ENCODE measurements around the gene MESP1.

The MESP1 gene

DNA sequence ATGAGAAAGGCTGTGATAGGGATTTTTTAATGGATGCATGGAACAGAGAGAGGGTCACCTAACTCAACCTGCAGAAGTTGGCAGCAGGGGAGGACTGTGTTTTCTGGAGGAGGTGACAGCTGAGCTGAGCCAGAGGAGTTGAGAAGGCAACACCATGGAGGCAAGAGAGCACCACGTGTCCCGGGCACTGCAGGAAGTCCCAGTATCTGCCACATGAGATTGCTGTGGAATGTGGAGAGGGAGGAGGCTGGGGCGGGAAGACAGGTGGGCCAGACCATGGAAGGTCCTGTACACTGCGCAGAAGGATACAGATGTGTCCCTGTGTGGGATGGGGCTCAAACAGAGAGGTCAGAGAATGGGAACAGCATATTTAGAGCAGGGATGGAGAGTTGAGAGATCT, 15.3 kb downstream of the MESP1 start (continued):
- TF ChIP-seq, protein P1, sequence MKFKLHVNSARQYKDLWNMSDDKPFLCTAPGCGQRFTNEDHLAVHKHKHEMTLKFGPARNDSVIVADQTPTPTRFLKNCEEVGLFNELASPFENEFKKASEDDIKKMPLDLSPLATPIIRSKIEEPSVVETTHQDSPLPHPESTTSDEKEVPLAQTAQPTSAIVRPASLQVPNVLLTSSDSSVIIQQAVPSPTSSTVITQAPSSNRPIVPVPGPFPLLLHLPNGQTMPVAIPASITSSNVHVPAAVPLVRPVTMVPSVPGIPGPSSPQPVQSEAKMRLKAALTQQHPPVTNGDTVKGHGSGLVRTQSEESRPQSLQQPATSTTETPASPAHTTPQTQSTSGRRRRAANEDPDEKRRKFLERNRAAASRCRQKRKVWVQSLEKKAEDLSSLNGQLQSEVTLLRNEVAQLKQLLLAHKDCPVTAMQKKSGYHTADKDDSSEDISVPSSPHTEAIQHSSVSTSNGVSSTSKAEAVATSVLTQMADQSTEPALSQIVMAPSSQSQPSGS (tag by site-specific recombination; IDR thresholded peaks at IDR 0.05; ENCODE audit: low read depth): no peak
- TF ChIP-seq ZNF416 (tag by site-specific recombination; IDR thresholded peaks at IDR 0.05) (no peak), SP3 (tag by site-specific recombination; IDR thresholded peaks at IDR 0.05) (no peak), ZNF211 (tag by site-specific recombination; IDR thresholded peaks at IDR 0.05; ENCODE audit: low read depth) (no peak), EGR2 (tag by site-specific recombination; IDR thresholded peaks at IDR 0.05; ENCODE audit: low read depth) (no peak), ZNF23 (tag by site-specific recombination; IDR thresholded peaks at IDR 0.05; ENCODE audit: borderline replicate concordance) (no peak)
- TF ChIP-seq, protein P2, sequence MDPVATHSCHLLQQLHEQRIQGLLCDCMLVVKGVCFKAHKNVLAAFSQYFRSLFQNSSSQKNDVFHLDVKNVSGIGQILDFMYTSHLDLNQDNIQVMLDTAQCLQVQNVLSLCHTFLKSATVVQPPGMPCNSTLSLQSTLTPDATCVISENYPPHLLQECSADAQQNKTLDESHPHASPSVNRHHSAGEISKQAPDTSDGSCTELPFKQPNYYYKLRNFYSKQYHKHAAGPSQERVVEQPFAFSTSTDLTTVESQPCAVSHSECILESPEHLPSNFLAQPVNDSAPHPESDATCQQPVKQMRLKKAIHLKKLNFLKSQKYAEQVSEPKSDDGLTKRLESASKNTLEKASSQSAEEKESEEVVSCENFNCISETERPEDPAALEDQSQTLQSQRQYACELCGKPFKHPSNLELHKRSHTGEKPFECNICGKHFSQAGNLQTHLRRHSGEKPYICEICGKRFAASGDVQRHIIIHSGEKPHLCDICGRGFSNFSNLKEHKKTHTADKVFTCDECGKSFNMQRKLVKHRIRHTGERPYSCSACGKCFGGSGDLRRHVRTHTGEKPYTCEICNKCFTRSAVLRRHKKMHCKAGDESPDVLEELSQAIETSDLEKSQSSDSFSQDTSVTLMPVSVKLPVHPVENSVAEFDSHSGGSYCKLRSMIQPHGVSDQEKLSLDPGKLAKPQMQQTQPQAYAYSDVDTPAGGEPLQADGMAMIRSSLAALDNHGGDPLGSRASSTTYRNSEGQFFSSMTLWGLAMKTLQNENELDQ (tag by site-specific recombination; IDR thresholded peaks at IDR 0.05; ENCODE audit: low read depth): no peak

DNA sequence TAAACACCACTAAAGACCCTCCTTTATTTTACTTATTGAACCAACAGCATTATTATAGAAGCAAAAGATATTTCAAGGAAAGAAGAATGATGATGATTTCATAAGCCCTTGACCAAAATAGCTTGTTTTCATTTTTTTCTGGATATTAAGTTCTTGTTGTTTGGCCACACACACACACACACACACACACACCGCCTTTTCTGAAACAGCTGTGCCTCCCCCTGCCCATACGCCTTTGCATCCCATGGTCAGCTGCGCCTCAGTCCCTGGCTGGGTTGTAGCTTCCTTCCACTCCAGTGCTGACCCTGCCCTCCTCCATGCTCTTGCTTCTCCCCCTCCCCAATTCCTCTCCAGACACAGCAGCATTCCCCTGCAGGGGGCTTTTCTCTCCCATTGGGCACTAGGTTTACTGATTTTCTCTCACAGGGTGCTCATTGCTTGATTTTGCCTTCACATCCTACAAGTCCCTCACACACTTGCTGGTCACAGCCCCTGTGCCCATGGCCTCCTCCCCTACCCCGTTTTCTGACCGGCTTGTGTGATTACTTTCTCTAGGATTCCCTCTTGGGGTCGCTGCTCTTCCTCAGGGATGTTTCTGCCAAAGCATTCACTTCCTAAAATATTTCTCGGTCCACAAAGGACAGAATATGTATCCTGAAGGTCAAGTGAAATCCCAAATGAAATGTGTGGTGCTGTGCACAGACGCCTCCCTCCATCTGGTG, 18.4 kb downstream of the MESP1 start:
- TF ChIP-seq ZNF621 (tag by site-specific recombination; IDR thresholded peaks at IDR 0.05): no peak
- TF ChIP-seq ZNF146 (tag by site-specific recombination; IDR thresholded peaks at IDR 0.05): no peak
- no peak for TF ChIP-seq SETDB1 (IDR thresholded peaks at IDR 0.05; ENCODE audit: insufficient read length, low read length)
- no peak for TF ChIP-seq EGR2 (tag by site-specific recombination; IDR thresholded peaks at IDR 0.05; ENCODE audit: low read depth)
- TF ChIP-seq, protein P3, sequence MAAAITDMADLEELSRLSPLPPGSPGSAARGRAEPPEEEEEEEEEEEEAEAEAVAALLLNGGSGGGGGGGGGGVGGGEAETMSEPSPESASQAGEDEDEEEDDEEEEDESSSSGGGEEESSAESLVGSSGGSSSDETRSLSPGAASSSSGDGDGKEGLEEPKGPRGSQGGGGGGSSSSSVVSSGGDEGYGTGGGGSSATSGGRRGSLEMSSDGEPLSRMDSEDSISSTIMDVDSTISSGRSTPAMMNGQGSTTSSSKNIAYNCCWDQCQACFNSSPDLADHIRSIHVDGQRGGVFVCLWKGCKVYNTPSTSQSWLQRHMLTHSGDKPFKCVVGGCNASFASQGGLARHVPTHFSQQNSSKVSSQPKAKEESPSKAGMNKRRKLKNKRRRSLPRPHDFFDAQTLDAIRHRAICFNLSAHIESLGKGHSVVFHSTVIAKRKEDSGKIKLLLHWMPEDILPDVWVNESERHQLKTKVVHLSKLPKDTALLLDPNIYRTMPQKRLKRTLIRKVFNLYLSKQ (tag by site-specific recombination; IDR thresholded peaks at IDR 0.05; ENCODE audit: borderline replicate concordance): no peak
- no peak for TF ChIP-seq SCRT1 (tag by site-specific recombination; IDR thresholded peaks at IDR 0.05; ENCODE audit: borderline replicate concordance)
- TF ChIP-seq ZNF140 (tag by site-specific recombination; IDR thresholded peaks at IDR 0.05): no peak
- TF ChIP-seq ZFP41 (tag by site-specific recombination; IDR thresholded peaks at IDR 0.05; ENCODE audit: borderline replicate concordance): no peak
- TF ChIP-seq HOXA7 (CRISPR knock-in tag; IDR thresholded peaks at IDR 0.05; ENCODE audit: borderline replicate concordance): no peak
- Histone ChIP-seq H3K27ac (ENCODE audit: extremely low read depth, low read depth, low read length) (no peak overlapping the region), H3K4me1 (ENCODE audit: control insufficient read depth, insufficient read depth, low read length) (no peaks in the 10 kb centered on the region), H3K36me3 (ENCODE audit: control insufficient read depth in 2 of 2, insufficient read depth in 1 of 2, low read length in 2 of 2) (no peaks in the 10 kb centered on the region), H3K4me3 (ENCODE audit: low read depth, low read length) (no peak overlapping the region), H3K9me3 (ENCODE audit: control insufficient read depth, insufficient read depth, low read depth, low read length) (no peaks in the 10 kb centered on the region)
- ChIA-PET CTCF (interaction anchor here (0.6 to 2.8 kb wide), 9 partner anchors 8 to 675 kb away, joined by 3 to 12 read pairs (median 4); no protein-coding TSS in a partner anchor), POLR2A (interaction anchor here (0.6 kb wide), 1 partner anchor 21 kb away, joined by 3 read pairs; no protein-coding TSS in a partner anchor)

DNA sequence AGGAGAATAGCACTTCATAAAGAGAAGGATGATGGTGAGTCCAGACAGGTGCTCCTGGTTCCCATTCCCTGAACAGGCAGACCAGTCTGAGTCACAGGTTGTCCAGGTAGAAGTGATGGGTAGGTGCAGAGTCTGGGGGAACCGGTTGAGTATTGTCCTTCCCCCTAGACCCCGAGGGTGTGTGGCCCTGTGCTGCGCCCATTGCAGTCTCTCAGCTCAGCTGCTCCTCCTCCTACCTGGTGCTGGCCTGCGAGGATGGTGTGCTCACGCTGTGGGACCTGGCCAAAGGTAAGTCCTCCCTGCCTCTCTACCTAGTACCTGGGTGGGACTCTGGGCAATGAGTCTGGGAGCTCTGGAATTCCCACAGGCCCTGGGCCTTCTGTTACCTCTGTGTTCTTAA, 19.8 kb downstream of the MESP1 start:
- no peak overlapping the region for H3K4me3 ChIP-seq (ENCODE audit: low read depth, low read length)
- H3K36me3 ChIP-seq (ENCODE audit: control insufficient read depth in 2 of 2, insufficient read depth in 1 of 2, low read length in 2 of 2): no peaks in the 10 kb centered on the region
- ChIA-PET POLR2A (no interaction called here), CTCF (interaction anchor here (1.0 to 2.8 kb wide), 5 partner anchors 9 to 157 kb away, joined by 3 to 12 read pairs (median 4); no protein-coding TSS in a partner anchor)
- no peaks in the 10 kb centered on the region for H3K4me1 ChIP-seq (ENCODE audit: control insufficient read depth, insufficient read depth, low read length)
- H3K9me3 ChIP-seq (ENCODE audit: control insufficient read depth, insufficient read depth, low read depth, low read length): no peaks in the 10 kb centered on the region
- H3K27ac ChIP-seq (ENCODE audit: extremely low read depth, low read depth, low read length): no peak overlapping the region
- TF ChIP-seq ZNF701 (tag by site-specific recombination; IDR thresholded peaks at IDR 0.05) (no peak), ZNF121 (tag by site-specific recombination; IDR thresholded peaks at IDR 0.05) (no peak), TRIM28 (IDR thresholded peaks at IDR 0.05; ENCODE audit: borderline replicate concordance, low read length) (no peak), ZNF169 (tag by site-specific recombination; IDR thresholded peaks at IDR 0.05) (no peak), ZNF521 (tag by site-specific recombination; IDR thresholded peaks at IDR 0.05) (no peak), ZNF670 (tag by site-specific recombination; IDR thresholded peaks at IDR 0.05; ENCODE audit: low read depth) (no peak), KLF9 (tag by site-specific recombination; IDR thresholded peaks at IDR 0.05; ENCODE audit: low read depth) (no peak), SP3 (tag by site-specific recombination; IDR thresholded peaks at IDR 0.05) (no peak), ZNF239 (tag by site-specific recombination; IDR thresholded peaks at IDR 0.05) (no peak)
- TF ChIP-seq, protein P1 (tag by site-specific recombination; IDR thresholded peaks at IDR 0.05; ENCODE audit: low read depth): no peak
- TF ChIP-seq, protein P4, sequence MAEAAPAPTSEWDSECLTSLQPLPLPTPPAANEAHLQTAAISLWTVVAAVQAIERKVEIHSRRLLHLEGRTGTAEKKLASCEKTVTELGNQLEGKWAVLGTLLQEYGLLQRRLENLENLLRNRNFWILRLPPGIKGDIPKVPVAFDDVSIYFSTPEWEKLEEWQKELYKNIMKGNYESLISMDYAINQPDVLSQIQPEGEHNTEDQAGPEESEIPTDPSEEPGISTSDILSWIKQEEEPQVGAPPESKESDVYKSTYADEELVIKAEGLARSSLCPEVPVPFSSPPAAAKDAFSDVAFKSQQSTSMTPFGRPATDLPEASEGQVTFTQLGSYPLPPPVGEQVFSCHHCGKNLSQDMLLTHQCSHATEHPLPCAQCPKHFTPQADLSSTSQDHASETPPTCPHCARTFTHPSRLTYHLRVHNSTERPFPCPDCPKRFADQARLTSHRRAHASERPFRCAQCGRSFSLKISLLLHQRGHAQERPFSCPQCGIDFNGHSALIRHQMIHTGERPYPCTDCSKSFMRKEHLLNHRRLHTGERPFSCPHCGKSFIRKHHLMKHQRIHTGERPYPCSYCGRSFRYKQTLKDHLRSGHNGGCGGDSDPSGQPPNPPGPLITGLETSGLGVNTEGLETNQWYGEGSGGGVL (tag by site-specific recombination; IDR thresholded peaks at IDR 0.05): no peak
